Dermis blood vessel endothelial cell (primary cell): Measurements from ENCODE around the gene CPA5. TPM values are rescaled to one million over a fixed set of nuclear protein-coding genes. Genes with fewer than 3 reads are reported as not detected.
A peak's percentile ranks its signal among the peaks of the same experiment; 100 is the strongest.

ENCODE experiments used
- DNase-seq: peaks from one replicate; pipeline ENCODE4 v3.0.0; 2010
- total RNA-seq: library from RNA; depleted of rRNA; stranded (reverse); fragments of >200 nt; gene quantifications from 2 replicates; pipeline ENCODE4 v1.2.3, GENCODE V29; 2014

CPA5 gene
- total RNA-seq, 1 donor from 2014 or later, result not detected

GRCh38 chr7:130397758-130398073 is 53.1 kb downstream of the CPA5 start:
- no peak for DNase-seq

GRCh38 chr7:130398526-130399090 is 54.0 kb downstream of the CPA5 start:
- no peak for DNase-seq

DNA sequence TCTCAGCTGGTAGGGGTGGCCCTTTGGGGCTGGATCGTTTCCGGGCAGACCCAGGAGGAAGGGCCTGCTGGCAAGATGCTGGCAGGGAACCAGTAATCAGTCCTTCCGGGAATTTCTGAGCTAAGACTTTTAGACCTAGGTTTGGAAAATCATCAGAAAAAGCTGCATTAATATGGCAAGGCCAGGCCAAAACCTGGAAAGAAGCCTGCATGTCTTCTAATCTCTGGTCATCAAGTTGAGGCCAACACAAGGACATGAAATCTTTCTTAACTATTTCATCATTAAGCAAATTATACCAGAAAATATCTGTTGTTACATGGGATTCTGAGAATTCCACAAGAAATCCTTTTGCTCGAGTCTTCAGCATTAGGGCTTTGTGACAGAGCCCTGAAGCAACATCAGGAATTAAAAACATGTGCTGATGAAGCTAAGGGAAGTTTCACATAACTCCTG is 55.5 kb downstream of the CPA5 start:
- DNase-seq, result peak; percentile 4

DNA sequence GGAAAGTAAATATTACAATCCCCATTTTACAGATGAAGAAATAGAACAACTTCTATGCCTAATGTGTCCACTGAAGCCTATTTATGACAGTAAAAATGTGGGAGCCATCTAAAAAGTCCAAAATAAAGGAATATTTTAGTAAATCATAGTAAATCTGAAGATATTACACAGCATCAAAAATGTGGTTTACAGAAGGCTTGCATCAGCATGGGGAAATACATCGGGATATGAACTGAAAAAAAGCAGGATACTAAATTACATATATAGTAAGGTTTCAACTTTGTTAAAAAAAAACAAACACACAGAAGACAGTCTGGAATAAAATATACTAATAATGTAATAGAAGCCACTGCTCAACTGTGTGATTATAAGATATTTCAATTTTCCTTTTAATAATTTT is 56.5 kb downstream of the CPA5 start:
- no peak for DNase-seq

GRCh38 chr7:130401578-130401977 is 57.0 kb downstream of the CPA5 start:
- DNase-seq, result no peak

GRCh38 chr7:130405003-130405402 is 60.4 kb downstream of the CPA5 start:
- DNase-seq, result no peak

GRCh38 chr7:130409067-130409711 is 64.6 kb downstream of the CPA5 start:
- no peak for DNase-seq

- DNase-seq, result no peak
Observed at GRCh38 chr7:130409712-130410072, 65.1 kb downstream of the CPA5 start.

DNA sequence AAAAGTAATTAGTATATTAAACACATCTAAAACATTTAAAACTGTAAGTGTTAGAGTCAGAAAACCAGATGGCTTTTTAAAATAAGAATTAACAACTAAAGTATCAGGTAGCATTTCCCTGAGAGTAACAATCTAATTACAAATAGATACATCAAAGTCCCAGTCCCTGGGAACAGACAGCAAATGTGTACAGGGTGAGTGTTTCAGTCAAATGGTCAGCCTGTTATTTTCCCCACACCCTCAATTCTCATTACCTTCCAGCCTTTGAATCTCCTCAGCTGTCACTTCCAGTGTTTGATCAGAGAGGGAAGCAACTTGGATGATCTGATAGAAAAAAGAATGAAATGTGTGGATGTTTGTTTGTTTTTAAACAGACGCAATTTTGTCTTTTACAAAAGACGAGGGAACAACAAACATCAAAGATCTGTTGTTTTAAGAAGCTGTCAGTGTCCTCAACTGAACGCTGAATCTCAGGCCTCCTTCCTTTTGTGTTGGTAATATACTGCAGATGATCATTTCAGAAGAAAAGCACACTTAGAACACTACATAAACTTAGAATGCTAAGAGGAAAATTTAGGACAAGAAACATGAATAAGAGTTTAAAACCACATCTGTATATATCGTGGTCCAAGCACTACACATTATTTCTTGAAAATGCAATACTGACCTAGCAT is 66.4 kb downstream of the CPA5 start:
- no peak for DNase-seq

GRCh38 chr7:130413201-130413600 is 68.6 kb downstream of the CPA5 start:
- DNase-seq, result no peak

DNA sequence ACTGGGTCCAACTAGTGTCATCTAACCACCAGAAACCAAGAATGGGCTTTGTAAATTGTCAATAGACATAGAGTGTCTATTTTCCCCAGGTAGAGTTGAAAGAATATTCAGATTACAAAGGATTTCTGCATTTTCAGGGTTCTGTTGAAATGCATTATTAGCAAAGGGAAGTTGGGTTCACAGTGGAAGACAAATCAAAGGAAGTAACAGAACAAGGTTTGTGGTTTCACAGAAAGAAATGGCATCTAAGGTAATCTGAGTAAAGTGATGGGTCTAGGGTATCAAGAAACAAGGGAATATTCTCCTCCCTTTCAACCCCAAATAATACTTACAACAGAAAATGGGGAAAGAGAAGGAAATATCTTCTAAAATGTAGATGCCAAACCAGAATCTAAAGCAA is 70.4 kb downstream of the CPA5 start:
- DNase-seq, result no peak

DNA sequence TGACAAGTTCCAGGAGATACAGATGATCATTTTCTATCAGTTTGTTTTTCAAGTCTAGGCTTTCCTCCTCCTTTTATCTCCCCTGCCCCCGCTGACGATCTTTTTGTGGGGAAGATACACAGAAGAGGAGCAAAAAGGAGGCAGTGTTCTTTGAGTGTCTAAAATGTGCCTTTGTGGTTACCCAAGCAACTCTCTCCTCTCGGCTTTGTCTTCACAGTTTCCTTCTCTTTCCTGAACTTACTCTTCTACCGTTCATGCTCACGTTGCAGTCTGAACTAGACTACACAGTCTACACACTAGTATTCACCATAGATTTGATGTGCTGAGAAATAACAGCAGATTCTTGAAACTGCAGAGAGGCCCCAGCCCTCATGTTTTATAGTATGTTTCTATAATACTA is 72.6 kb downstream of the CPA5 start:
- no peak for DNase-seq

DNA sequence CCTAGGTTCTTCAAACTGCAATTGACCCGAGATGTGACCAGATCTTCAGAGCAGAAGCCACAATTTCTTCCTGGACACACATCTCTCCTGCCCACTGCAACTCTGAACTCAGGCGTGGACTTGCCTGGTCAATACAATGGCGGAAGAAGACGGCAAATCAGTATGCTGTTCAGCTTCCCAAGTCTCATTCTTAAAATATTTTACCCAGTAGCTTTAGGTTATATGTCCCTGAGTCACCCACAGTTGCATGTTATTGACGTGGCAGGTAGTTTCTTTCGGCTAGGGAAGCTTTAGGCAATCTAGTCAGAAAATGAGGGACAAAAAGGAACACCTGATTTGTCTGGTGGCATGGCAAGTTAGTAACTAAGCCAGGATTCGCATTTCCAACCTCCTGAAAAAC is 73.7 kb downstream of the CPA5 start:
- DNase-seq, result no peak

Other genes with a start within 250 kb of the CPA5 start
- gene TMEM209, start 139.4 kb upstream of the CPA5 start, total RNA-seq, result 4.6 and 10.4 TPM in 2 replicates
- gene SSMEM1, start 137.0 kb upstream of the CPA5 start, total RNA-seq, result not detected in 2 replicates
- gene CPA2, start 78.0 kb upstream of the CPA5 start, total RNA-seq, result not detected in 2 replicates
- 0.17 and 0.74 TPM in 2 replicates for gene CPA4, start 51.7 kb upstream of the CPA5 start, total RNA-seq
- not detected in 2 replicates for gene CPA1, start 35.7 kb downstream of the CPA5 start, total RNA-seq
- gene CEP41, start 96.2 kb downstream of the CPA5 start, total RNA-seq, result 11.4 and 12.4 TPM in 2 replicates
- gene MEST, start 147.3 kb downstream of the CPA5 start, total RNA-seq, result 2.8 and 3.1 TPM in 2 replicates